Activated T-cell treated with anti-CD3 and anti-CD28 coated beads for 4 hours (primary cell): ENCODE measurements around the gene APRT.
"Not testable (repeated sequence)": the region's sequence is repeated elsewhere in the genome, so short reads cannot be mapped to it uniquely, and the experiment has no call there.

ENCODE experiments used
- DNase-seq: peaks from one replicate; pipeline ENCODE4 v3.0.0-alpha.2; 2020

APRT gene

GRCh38 chr16:88785106-88785924 lies 26.4 kb downstream of the APRT start, which contains the start of gene PIEZO1:
PIEZO1 (minus strand) TSS chr16:88785220; CDS start chr16:88784964, 256 bp downstream.
- DNase-seq = peak; percentile 81

DNA sequence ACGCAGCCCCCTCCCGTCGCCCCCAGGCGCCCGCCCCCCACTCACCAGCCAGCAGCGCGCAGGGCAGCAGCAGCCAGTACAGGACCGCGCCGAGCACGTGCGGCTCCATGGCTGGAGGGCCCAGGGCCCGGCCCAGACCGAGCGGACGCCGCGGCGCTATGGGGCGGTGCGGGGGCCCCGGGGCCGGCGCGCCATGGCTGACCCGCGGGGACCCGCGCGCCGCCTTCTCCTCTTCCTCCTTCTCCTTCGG lies 26.9 kb downstream of the APRT start:
- DNase-seq = no peak

DNA sequence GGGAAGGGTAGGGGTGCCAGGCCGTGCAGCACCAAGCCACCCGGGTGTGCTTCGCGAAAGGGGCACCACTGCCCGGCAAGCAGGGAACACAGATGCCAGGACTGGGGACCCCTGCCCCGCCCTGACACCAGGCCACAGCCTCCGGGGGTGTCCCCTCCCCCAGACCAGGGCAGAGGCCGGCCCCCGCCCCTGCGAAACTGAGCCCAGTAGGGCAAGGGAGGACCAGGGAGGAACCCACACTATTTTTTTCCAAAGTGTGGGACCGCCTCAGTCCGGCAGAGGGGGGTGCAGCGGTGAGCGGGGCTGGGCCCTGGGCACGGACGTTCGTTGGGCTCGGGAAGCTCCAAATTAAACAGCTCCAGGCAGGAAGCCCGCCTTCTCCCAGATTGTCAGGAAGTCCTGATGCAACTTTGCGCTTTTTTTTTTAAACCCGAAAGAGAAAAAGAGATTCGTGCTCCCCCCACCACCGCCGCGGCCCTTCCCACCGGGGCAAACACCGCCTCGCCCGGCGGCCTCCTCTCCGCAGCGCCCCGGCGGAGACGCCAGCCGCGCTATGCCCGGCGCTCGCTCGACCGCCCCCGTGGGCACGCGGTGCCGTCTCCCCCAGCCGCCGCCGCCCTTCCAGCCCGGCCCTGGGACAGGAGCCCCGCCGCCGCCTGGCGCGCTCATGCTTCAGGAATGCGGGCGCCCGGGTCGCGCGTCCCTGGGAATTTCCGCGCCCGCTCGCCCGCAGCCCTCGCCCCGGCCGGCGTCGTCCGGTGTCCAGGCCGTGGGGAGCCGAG lies 27.5 kb downstream of the APRT start:
- DNase-seq = no peak

- no peak for DNase-seq
These were observed 28.2 kb downstream of the APRT start for GRCh38 chr16:88783391-88784073.

GRCh38 chr16:88782454-88783390 lies 29.0 kb downstream of the APRT start:
- peak; percentile 65 for DNase-seq

- peak; percentile 59 for DNase-seq
These were observed 30.3 kb downstream of the APRT start for GRCh38 chr16:88781140-88782077.

DNA sequence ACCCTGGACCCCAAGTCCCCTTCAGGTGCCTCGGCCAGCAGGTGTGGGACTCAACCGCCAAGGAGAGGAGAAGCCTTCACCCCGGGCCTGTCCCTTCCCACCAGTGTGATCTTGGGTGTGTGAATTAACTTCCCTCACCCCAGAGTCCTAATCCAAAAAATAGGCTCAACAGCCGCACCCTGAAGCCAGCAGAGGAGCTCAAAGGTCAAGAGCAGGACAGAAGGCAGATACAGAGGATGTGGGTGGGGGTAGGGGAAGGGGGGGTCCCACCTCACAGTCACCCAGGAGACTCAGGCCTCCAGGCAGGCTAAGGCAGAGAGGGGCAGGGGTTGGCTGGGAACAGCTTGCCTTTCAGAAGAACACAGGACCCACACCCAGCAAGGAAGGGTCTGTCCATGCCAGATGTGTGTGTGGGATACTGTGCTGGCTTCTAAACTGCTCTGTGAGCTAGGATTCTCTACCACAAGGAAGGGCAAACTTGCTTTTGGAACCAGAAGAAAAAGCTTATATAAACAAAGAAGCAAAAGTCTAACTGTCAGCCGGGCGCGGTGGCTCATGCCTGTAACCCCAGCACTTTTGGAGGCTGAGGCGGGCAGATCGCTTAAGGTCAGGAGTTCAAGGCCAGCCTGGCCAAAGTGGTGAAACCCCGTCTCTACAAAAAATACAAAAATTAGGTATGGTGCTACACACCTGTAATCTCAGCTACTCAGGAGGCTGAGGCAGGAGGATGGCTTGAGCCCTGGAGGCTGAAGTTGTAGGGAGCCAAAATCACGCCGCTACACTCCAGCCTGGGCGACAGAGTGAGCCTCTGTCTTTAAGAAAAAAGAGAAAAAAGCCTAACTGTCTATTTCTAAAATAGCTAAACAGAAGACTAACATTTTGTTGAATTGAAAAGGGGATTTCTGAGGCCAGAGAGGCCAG lies 31.3 kb downstream of the APRT start:
- no peak for DNase-seq

DNA sequence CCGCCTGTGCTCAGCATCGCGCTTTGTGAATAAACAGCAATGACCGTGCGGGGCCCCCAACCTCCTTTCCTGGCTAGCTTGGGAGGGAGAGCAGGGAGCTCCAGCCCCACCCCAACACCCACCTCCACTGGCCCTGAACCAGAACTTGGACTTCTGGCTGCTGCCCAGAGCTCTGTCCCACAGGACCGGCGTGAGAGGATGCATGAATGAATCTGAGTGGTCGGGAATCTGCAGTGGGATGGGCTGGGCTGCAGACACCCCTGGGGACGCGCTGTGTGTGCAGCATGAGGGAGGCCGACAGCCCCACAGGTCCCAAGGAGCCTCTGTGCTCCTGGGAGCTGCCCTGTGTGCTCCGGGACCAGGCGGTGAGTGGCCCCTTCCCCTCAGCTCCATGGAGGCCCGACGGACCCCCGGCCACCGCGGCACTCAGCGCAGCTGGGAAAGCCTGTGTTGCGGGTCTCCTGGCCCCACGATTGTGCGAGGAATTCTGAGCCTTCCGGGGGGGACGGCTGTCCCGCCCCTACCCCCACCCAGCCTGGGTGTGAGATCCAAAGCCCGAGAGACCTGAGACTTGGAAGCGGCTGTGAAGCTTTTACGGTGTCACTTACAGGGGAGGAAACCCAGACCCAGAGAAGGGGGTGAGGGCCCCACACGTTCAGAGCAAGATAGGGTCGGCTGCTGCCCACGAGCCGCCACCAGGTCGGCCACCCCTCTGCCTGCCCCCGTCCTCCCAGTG lies 32.2 kb downstream of the APRT start:
- no peak for DNase-seq

GRCh38 chr16:88778541-88779065 lies 33.1 kb downstream of the APRT start:
- no peak for DNase-seq

DNA sequence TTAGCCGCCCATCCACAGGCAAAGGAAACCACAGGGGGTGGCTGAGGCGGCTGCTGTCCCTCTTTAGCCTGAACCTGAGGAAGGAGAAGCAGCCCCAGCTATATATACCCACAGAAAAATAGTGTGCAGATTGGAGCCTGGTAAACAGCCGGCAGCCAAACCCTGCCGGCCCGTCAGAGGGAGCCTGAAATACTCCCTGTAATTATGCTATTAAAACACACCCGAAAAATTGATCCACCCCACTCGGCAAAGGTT lies 33.5 kb downstream of the APRT start:
- no peak for DNase-seq

DNA sequence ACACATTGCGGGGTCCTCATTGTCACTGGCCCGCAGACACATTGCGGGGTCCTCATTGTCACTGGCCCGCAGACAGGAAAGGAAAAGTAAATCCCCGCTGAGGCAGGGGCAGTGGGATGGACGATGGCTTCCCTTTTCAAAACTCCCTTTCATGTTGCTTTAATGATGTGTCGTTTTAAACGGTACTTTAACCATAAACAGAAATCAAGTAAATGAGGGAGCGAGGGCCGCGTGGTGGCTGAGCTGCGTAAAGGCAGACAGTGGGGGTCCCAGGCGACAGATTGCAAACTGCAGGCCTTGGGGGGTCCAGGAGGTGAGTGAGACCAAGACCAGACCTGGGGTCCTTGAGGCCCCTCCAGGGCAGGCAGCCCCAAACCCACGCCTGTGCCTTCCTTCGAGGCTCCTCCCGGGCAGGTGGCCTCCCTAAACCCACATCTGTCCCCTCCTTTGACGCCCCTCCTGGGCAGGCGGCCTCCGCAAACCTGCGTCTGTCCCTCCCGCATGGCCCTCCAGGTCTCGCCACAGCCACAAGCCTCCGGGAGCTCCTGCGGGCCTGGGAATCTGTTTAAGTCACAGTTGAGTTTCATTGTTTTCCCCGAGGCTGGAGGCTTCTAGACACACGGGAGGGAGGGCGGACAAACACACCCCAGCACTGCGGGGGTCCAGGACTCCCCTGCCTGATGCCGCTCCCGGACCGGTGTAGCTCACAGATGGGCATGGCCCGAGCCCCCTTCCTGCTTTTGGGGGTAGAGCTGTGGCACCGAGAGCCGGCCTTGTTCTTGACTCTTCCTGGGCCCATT lies 34.1 kb downstream of the APRT start:
- DNase-seq = no peak

DNA sequence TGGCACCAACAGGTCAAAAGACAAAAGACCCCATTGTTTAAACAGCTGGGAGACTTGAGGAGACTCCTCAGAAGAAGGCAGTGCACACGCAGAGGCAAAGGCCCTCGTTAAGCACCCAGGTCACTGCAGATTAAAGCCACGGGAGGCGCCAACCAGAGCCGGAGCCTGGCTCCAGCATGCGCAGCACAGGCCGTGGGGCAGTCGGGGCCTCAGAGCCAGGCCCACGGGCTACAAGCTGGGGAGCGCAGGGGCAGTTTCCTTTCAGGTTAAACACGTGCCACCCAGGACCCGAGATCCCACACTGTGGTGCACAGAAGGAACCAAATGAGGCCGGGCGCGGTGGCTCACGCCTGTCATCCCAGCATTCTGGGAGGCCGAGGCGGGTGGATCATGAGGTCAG lies 35.9 kb downstream of the APRT start:
- DNase-seq = no peak

DNA sequence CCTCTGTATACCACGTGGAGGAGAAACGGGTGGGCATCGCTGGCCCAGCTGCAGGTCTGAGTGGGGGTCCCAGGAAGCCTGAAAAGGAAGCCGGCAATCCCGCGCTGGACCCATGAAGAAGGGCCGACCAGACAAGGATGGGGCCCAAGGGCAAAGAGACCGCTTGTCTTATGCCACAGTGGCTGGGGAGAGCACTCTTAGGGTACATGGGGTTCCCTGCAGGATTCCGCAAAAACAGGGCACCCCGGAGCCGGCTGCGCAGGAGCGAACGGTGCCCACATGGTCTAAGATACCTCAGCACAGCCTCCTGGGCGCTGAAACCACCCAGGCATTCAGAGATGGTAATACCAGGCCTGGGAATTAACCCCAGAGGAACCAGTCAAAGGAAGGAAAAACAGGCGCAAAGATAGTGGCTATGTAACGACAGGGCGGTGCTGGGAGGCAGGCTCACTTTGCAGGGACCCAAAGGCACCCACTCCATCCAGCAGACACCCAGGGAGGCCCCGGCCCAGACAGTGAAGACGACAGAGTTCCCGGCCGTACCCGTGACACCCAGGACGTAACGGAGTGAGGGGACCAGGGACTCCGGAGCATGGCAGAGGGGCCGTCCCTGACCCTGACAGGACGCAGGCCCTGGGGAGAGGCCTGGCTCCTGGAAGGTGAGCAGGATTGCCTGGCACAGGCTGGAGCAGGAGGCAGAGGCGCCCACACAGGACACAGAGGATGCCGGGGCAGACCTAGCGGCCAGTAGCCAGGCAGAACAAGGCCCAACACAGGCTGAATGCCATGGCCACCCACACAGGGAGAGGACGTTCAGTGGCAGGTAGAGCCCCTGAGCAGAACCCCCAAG lies 37.0 kb downstream of the APRT start:
- DNase-seq = no peak

DNA sequence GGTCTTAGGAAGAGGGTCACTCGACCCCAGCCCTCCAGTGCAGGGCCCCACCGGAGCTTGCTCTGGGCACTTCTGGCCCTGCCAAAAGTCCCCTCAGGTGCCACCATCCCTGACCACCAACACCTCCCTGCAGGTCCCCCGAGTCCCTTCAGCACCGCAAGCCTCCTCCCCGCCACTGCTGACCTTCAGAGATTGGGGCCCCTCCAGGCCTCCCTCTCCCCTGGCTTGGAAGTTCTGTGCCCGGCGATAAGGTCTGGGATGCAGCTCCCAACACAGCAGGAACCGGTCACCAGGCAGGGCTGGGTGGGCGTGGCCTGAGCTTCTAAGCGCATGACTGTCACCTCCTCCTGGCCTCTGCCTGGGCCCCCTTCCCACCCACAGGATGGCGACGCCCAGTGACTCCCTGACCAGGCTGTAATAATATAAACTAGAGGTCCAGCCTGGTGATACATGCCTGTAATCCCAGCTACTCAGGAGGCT lies 37.9 kb downstream of the APRT start:
- DNase-seq = no peak

- DNase-seq = no peak
These were observed 38.6 kb downstream of the APRT start for GRCh38 chr16:88772871-88773811.

DNA sequence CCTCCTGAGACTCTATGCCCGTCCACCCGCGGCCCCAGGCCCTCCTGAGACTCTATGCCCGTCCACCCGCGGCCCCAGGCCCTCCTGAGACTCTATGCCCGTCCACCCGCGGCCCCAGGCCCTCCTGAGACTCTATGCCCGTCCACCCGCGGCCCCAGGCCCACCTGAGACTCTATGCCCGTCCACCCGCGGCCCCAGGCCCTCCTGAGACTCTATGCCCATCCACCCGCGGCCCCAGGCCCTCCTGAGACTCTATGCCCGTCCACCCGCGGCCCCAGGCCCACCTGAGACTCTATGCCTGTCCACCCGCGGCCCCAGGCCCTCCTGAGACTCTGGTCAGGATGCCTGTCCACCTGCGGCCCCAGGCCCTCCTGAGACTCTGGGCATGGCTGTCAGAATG lies 39.9 kb downstream of the APRT start:
- DNase-seq = not testable (repeated sequence)
